HG02970 (cell line): ENCODE results near the gene SLC25A53.
A peak's percentile ranks its signal among the peaks of the same experiment; 100 is the strongest.
"Not testable (repeated sequence)": the region's sequence is repeated elsewhere in the genome, so short reads cannot be mapped to it uniquely, and the experiment has no call there.

Experiments
- ATAC-seq: cut with Tn5 transposase; IDR thresholded peaks from one replicate; pipeline ENCODE4 v1.9.1; 2021; ENCODE audit warnings: mild to moderate bottlenecking, moderate library complexity, moderate number of reproducible peaks; ENCODE audit not compliant: unreplicated experiment, low FRiP score

Gene SLC25A53

DNA sequence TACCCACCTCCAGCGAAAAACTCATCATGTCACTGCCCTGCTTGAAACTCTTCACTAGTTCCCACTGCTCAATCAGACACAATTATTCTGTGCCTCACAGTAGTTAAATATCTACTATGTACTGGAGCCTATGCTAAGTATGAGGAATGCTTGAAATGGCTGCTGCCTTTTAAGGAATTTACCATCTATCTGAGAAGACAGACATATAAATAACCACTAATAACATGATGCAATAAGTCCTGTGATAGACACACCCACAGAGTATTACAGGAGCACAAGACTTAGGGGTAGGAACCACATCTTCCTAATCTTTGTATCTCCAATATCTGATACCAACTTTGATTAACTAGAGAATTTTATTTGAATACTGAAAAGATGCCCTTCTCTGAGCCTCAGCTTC is 21.1 kb downstream of the SLC25A53 start:
- ATAC-seq = no peak

DNA sequence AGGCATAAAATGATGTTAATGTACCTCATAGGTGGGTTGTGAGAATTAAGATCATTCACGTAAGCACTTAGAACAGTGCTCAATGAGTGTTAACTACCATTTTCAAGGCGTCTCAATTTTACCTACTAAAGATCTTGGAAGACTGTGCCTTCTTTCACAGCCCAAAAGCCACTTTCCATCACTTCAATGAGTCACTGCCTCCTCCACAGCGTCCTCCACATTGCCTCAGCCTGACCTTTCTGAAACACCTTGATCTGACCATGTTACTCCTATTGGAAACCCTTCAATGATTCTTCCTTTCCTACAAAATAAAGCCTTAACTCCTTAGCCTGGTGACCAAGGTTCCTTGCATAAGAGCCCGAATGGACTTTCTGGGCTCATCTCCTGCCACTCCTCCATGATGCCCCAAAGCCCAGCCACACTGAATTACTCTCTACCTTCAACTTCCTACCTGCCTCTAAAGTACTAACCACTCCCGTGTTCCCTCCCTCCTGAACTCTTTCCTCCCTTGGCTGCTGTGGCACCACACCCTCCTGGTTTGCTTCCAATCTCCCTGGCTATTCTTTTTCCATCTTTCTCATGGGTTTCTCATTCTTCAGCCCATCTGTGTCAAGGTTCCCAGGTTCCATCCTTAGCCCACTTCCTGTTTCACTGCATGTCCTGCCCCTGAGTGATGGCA is 22.1 kb downstream of the SLC25A53 start:
- ATAC-seq = no peak

DNA sequence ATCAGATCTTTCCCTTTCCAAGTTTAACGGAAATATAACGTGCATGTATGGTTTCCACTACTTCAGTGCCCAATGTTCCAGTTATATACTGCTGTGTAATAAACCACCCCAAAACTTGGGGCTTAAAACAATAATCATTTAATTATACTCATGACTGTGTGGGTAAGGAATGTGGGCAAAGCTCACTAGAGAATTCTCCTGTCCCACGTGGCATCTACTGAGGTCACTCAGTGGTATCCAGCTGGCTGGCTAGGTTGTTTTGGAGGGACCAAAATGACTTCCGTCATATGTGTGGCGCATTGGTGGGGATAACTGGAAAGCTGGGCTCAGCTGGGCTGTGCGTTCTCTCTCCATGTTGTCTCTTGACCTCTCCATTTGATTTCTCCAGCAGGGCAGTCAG is 26.0 kb downstream of the SLC25A53 start:
- no peak for ATAC-seq

DNA sequence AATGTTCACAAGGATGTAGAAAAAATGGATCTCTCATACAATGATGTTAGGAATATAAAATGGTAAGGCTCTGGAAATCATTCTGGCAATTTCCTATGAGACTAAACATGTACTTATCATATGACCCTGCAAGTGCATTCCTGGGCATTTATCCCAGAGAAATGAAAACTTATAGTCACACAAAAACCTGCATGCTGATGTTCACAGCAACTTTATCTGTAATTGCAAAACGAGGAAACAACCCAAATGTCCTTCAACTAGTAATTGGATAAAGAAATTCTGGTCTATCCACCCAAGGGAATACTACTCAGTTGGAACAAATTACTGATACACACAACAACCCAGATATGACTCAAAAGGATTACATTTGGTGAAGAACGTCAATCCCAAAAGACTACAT is 30.0 kb downstream of the SLC25A53 start:
- ATAC-seq = no peak

DNA sequence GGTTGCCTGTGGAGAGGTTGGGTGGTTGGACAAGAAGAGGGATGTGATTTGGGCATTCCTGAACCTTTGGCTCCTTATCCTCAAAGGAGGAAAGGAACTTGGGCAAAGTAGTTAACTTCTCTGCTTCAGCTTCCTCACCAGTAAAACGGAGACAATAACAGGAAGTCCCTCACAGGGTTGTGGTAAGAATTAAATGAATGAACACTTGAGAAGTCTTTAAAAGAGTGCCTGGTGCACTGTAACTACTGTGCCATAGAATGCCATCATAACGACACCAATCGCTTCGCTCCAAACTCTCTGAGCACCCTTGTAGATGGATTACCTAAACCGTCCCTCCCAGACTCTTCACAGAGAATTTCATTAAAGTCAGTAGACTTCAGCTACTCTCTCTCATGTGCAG is 34.0 kb downstream of the SLC25A53 start:
- ATAC-seq = no peak

DNA sequence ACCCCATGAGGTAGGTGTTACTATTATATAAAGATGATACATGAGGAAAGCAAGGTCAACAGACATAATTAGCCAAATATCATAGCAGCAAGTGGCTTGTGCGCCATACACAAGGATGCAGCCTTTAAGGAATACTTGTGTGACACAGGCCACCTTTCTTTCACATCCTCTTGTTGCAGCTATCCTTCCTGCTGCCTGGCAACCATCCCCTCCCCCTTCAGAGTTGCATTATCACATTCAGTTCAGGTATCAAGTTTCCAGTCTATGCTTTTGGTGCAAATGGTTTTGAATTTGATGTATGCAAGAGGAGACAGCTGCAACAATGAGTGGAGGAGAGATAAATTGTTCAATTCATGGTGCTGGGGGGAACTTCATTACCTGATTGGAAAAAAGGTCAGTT is 38.0 kb downstream of the SLC25A53 start:
- no peak for ATAC-seq

DNA sequence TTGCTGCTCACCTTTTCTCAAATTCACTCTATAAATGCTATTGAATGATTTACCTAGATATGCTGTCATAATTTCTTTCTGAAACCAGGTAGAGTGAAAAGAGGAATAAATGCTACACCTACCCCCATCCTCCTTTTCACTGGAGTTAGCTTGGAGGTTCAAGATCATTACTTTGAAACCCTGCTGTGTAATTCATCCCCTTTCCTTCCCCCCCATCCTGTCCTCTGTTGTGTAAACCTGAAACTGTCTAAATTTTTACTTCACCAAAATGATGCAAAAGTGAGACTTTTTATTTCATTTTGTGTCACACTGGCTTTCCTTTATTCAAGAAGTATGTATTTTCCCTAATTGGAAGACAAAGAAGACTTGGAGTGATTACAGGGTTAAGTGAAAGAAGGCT is 39.0 kb downstream of the SLC25A53 start:
- no peak for ATAC-seq

DNA sequence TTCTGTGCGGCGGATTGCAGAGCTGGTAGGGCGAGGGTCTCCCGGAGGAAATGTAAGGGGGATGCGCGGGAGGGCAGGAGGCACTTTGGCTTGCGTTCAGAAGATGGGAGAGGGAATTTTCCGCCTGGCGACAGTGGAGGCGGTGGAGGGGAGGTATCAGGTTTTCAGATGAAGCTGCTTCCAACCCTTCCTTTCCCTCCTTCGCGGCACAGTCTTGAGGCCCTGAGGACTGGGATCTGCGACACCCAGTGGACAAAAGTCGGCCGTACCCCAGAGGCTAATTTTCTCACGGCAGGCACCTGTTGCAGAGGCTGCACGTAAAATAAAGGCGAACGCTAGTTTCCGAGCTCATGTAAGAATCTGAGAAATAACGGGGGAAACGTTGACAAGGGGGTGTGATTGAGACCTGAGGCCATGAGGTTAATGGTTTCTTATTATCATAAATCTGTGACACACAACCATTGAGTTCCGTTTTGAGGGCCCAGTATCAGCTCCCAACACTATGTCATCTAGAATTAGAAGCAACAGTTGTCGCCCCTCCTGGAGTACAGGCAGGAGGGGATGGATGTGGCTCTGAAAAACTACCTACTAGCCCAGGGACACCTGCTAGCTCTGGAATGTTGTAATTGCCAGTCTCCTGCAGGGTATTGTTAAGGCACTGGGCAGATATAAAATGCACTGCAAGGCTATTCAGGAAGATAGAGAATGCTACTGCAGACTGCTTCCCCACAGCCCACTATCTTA is 43.4 kb downstream of the SLC25A53 start:
- no peak for ATAC-seq

DNA sequence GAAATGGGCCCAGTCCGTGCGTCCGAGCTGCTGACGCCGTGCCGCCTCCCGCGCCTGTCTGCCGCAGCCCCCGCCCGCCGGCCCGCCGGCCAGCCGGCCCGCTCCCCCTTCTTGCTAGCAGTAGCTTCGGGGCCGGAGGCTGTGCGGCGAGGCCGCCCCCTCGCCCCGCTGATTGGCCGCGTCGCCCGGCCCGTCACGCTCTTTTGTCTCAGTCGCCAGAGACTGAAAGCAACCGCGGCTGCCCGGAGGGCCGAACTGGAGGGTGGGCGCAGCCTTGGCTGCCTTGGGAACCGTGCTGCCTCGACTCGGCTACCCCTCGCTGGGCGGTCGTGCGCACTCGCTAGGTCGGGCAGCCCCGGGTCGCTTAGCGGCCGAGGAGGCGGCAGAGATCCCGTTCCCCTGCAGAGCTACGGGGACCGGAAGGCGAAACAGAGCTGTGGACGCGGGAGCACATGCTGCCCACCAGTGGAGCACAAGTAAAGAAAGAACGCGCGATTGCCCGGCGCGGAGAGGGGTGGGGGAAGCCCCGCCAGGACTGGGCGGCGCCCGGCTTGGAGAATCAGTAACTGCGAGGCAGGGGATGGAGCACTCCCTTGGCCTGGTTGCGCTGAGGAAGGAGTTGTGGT is 44.4 kb downstream of the SLC25A53 start, which contains the start of gene ZCCHC18:
Gene ZCCHC18 (plus strand): TSS at position 198 of the 626 bp plus-strand sequence. CDS start 1,589 bp downstream, outside the sequence.
- peak; percentile 63 for ATAC-seq

DNA sequence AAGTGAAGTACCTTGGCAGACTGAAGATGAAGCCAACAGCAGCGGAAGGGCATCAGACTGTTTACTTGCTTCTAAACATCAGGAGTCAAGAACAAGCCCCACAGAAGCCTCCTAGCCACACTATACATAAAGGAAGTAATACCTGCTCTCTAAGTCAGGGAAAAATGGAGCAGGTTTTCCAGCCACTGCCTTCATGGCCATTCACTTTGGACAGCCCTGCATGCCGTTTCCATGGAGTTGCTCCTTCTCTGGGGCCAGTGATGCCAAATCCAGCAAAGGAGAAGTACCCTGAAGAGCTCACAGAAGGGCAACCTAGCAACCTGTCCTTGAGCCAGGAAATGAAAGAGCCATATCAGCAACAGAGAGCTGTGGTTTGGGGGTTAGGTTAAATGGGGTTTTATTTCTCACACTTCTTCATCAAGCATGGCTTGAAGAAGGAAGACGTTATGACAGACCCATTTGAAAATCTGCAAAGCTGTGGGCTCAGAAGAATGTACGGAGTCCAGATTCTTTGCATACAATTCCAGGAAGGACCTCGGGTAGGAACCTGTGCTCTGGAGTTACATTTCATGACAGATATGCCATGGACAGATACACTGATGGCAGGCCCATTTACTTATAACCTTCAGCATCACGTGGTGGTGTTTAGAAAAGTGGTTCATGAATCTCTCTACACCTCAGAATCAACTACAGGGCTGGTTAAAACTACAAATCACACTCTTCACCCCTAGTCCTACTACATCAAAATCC is 46.1 kb downstream of the SLC25A53 start:
- not testable (repeated sequence) for ATAC-seq

DNA sequence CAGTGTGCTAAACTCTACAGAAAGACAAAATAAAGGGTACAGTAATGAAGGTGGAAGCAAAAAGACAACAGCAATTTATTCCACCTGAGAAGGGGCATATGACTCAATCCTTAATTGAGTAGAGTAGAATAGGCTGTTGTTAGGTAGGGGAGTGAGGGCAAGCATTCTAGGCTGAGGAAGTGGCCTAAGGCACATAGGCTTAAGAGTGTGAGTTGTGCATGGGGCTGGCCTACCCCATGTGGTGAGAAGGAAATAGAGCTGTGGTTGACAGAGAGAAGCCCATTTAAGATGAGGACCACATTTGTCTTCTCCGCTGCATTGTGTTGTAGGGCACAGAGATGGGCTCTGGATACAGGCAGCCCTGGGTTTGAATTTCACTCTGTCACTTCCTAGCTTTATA is 47.9 kb downstream of the SLC25A53 start:
- no peak for ATAC-seq

DNA sequence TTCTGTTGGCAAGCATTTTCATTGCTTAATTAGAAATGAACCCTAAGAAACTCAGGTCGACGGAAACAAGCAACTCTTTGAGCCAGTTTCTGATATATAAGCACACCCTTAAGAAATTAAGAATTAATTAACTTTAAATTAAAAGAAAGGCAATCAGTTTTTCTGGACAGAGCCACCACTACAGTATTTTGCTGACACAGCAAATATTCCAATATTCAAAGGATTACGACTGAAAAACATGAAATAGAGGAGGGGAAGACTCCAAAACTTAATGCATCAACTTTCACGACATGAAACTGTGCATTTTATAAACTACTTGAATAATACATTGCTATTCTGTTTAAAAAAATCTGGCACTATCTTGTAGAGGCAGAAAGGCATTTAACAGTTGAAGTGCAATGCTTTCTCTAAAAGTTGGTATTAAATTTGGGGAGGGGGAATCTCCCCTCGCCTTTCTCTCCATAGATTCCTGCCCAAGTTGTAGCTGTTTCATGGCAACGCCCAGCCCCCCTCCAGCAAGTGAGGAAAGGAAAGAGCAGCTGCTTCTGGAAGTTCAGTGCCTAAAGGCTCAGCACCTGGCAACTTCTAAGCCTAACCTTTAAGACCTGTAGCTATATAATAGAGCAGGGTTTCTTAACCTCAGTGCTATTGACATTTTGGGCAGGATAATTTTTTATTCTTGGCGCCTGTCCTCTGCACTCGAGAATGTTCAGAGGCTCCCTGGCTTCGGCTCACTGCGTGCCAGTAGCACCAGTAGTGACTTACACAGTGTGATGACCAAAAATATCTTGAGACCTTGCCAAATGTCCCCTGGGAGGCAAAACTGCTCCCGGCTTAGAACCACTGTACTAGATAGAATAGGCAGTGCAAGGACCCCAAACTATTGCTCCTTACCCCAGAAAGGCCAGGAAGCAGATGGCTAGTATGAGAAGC is 51.2 kb downstream of the SLC25A53 start:
- ATAC-seq = no peak

DNA sequence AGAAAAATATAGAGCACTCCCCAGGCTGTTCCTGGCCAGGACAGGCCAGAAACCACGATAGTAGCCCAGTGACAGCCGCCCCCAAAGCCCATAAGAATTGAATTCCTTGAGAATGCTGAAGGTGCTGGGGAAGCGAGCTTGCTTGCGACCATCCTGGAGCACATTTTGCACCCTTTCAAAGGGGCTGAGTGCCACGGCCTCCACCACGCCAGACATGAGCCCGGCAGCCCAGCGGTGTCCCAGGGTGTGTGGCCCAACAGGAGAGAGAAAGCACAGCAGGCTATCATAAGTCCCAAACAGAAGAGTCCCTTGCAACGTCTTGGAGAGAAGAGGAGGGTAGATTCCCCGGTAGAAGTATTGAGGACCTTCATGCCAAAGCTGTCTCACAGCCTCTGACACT is 52.1 kb downstream of the SLC25A53 start:
- no peak for ATAC-seq

DNA sequence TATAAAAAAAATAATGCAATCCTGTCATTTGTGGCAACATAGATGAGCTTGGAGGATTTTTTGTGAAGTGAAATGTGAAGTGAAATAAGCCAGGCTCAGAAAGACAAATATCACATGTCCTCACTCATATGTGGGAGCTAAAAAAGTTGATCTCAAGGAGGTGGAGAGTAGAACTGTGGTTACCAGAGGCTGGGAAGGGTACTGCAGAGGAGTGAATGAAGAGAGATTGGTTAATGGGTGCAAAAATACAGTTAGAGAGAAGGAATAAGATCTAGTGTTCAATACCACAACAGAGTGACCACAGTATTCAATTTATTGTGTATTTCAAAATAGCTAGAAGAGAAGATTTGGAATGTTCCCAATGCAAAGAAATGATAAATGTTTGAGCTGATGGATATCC is 57.9 kb downstream of the SLC25A53 start:
- no peak for ATAC-seq

DNA sequence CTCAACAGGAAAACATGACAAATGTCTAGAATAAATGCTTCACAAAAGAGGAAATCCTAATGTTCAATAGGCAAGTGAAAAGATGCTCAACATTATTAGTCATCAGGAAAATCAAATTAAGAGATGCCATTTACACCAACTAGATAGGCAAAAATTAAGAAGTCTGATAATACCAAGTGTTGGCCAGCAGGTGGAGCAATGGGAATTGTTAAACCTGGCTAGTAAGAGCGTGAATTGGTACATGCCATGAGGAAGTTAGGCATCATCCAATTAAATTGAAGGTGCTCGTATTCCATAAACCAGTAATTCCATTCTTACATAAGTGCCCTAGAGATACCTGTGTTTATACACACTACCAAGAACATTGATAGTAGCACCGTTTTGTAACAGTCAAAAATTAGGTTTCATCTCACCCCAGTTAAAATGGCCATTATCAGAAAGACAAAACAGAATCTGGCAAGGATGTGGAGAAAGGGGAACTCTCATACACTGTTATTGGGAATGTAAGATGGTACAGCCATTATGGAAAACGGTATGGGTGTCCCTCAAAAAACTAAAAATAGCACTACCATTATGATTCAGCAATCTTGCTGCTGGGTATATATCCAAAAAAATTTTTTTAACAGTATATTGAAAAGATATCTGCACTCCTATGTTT is 58.5 kb downstream of the SLC25A53 start:
- ATAC-seq = no peak

DNA sequence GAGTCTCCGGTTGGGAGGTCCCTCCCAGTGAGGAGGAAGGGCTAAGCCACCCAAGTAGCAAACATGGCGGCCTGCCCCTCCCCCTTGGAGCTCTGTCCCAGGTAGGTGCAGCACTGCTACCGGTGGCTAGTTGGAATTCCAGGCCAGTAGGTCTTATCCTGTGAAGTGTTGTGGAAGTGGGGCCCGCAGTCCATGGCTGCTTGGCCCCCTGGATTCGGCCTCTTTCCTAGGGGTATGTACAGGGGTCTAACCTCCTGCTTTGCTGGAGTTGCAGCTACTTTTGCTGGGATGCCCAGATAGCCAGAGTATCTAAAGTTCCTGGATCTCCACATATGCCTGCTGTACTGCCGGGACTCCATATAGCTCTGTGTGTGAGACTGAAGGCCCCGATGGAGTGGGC is 70.9 kb downstream of the SLC25A53 start:
- no peak for ATAC-seq

DNA sequence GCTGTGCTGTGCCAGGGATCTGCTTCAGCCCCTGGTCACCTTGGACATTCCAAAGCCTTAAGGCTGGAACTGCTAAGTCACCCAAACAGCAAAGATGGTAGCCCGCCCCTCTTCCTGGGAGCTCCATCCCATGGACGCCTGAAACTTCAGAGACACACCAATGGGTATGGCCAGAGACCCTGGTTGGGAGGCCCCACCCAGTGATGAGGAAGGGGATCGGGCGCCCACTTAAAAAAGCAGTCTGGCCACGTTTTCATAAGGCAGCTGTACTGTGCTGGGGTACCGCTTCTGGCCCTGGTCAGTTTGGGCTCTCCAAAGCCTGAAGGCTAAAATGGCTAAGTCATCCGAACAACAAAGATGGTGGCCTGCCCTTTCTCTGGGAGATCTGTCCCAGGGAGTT is 71.3 kb downstream of the SLC25A53 start:
- no peak for ATAC-seq

DNA sequence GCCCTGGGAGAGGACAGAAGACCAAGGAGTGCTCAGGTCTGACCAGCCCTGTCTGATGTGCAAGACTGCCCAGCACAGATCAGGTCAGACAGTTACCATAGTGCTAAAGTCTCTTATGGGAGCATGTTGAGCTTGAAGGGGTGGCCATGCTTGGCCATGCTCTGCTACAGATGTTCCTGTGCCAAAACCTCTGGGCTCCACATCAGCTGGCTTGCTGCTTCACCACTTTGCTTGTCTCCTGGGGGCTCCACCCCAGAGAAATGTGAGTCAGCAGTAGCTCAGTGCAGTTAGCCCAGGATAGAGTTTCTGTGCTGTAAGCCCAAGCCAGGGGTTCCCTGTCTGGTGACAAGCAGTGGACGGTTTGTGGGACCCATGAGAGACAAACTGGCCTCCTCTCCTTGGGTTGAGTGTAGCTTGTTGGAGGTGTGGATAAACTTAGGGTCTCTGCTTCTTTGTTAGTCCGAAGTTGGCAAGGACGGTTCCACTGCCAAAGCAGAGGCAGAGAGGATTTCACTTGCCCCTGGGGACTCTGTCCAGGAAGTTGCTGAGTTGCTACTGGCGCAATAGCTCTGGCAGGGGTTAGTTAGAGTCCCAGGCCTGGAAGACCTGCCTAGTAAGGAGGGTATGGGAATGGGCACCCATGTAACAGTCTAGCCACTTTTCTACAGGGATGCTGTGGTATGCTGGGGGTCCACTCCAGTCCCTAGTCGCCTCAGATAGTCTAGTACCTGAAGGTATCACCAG is 72.1 kb downstream of the SLC25A53 start:
- ATAC-seq = no peak

DNA sequence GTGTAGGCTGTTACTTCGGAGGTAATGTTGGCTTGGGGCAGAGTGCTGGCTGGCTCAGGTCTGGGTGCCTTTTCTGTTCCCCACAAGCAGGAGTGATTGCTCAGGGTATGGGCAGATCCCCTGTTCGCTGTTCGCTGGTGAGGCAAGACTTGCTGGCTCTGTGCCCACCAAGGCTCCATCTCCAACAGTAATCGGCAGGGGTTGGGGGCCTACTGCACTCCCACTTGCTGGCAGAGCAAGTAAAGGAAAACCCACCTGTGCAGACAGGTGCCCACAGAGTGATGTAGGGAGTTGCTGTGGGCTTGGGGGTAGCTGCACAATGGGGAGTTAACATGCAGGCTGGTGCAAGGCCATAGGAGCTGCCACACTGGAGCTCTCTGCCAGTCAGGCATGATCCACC is 72.7 kb downstream of the SLC25A53 start:
- no peak for ATAC-seq
